ENCODE measurements around the gene SDK1. TPM values are rescaled to one million over a fixed set of nuclear protein-coding genes. Genes with fewer than 3 reads are reported as not detected.
"Not testable (repeated sequence)": the region's sequence is repeated elsewhere in the genome, so short reads cannot be mapped to it uniquely, and the experiment has no call there.

SDK1 gene
- total RNA-seq, 1 donor from 2014 or later = 2.2 TPM

DNA sequence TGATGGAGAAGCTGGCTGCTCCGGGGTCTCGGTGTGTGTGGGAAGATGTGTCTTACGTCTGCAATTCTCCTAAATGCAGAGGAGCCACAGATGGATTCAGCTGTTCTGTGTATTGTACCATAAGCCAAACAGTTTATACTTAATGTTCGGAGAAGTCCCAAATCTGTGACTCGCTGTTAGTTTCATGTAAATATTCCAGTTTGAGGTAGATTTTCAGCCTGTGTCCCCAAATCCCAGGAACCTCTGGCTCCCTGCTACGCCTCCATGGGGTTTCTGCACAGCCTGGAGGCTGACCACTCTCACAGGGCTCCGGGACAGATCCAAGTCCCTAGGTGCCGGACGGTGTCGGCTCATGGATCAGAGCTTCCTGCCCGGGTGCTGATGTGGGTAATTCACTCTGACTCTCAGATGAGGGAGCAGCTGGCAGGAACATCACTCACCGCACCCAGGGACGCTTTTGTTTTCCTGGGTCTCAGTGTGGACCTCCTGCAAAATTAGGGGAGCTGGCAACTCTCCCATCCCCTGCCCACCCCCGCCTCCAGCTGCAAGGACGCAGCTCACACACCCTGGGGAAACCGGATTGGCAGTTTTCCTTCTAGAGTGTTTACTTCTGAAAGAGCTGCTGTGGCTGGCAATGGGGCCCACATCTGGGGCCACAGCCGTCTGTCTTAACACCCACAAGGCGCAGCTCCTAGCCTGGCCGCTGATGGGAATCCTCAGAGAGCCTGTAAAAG lies 960.0 kb downstream of the SDK1 start:
- DNase-seq (no peak), ATAC-seq (ENCODE audit: poor library complexity) (peak; percentile 46)
- intact Hi-C loops (cut with DNase I) = no loop called here

DNA sequence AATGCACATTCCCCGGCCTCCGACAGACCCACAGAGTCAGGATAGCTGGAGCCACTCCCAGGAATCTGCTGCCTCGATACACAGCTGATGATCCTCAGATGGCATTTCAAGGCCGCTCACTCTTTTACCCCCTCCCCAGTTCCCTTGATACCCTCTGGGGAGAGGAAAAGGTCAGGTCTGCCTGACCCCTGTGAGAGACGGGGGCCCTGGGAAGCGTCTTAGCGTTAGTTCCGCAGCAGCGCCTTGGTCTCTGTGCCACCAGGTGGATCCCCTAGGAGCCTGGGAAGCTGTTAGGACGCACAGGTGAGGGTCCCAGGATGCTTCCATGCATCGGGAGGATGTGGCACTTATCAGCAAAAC lies 960.5 kb downstream of the SDK1 start:
- no peak for DNase-seq
- intact Hi-C loops (cut with DNase I) = no loop called here
- ATAC-seq (ENCODE audit: poor library complexity) = no peak

DNA sequence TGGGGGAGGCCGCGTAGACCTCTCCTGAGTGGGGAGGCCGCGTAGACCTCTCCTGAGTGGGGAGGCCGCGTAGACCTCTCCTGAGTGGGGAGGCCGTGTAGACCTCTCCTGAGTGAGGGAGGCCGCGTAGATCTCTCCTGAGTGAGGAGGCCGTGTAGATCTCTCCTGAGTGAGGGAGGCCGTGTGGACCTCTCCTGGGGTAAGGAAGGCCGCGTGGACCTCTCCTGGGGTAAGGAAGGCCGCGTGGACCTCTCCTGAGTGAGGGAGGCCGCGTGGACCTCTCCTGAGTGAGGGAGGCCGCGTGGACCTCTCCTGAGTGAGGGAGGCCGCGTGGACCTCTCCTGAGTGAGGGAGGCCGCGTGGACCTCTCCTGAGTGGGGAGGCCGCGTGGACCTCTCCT lies 963.2 kb downstream of the SDK1 start:
- DNase-seq; intact Hi-C loops (cut with DNase I); ATAC-seq (ENCODE audit: poor library complexity): not testable (repeated sequence)

DNA sequence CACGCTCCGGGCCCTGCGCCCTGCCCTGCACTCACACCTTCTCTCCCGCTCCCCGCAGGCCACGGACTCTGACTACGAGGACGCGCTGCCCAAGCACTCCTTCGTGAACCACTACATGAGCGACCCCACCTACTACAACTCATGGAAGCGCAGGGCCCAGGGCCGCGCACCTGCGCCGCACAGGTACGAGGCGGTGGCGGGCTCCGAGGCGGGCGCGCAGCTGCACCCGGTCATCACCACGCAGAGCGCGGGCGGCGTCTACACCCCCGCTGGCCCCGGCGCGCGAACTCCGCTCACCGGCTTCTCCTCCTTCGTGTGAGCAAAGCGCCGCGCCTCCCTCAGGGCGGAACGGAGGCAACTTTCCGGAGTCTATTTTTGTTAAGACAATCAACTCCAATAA lies 964.0 kb downstream of the SDK1 start:
- no peak for DNase-seq
- intact Hi-C loops (cut with DNase I) = no loop called here
- no peak for ATAC-seq (ENCODE audit: poor library complexity)

DNA sequence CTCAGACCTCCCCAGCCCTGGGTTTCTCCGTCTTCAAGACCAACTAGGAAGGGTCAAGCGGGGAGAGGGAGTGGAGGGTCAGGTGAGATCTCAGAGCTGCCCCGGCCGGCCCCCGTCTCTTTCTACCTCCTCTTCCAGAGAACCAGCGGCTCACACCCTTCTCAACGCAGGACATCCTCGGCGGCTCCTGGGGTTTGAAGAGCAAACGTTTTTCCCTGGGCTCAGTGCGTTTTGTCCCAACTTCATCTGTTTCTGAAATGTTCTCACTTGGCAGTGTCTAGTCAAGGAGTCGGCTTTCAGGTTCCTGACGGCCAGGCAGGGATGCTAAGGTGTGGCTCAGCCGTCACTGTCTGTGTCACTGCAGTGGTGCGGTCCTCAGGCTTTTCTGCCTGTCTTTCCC lies 964.6 kb downstream of the SDK1 start:
- ATAC-seq (ENCODE audit: poor library complexity) = no peak
- intact Hi-C loops (cut with DNase I) = no loop called here

DNA sequence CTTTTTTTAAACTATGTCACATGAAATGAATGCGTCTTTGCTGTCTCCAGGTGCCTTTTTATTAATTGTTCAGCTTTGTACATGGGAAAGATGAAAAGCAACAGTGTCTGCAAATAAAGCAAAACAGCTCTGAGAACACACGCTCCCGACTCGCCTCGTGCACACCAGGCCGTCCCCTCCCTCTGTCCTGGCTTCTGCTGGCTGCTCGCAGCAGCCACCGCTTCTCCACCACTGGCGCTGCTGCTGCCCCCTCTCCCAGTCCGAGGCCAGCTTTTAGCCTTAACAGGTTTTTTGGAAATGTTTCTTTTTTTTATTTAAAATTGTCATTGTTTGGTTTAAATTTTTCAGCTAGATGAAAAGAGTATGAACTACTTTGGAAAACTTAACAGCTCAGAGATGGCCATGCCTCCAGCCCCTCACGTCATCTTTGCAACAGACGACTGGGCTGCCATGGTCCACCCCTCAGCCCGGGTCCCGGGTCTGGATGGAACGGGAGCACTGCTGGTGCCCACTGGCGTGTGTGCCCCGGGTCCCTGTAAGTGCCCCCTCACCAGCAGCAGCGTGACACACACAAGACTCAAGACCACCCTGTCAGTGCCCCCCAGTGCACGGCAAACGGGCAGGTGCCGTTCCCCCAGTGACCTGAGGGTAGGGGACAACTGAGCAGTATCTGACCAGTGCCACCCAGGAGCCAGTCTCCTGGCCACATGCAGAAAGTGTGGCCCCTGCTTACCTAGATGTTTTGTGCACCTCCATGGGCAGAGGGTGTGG lies 965.4 kb downstream of the SDK1 start:
- intact Hi-C loops (cut with DNase I) = no loop called here
- ATAC-seq (ENCODE audit: poor library complexity) = no peak
- DNase-seq = no peak

More for the DNA sequence above, 964.6 kb downstream of the SDK1 start:
- DNase-seq = no peak

DNA sequence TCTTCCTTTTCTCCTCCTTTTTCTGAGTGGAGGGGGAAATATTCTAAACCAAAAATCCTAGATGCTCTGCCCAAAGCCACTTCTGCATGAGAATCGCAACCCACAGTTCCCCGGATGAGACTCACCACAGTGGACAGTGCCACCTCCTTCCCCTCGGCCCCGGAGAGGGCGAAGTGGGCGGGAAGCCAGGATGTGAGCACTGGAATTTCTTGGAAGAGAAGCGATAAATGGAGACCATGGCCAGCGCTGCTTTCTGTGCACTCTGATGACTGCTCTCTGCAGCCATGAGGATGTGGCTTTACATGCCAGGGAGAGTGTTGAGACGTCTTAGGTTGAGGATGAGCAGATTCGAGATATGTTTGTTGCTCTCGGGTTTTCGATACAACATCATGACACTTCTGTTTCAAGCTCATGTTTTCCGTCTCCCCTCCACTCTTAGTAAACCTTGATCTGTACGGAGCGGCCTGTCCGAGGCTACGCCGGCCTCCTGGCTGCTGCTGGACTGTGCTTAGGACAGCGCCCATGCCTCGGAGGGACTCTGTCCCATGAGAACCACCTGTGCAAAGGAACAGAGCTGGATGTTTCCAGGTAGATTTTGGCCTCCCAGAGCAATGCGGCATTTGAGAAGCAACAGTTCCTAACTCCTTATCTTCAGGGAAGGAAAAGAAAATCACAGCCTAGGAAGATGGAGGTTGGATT lies 966.4 kb downstream of the SDK1 start:
- intact Hi-C loops (cut with DNase I) = no loop called here
- no peak for ATAC-seq (ENCODE audit: poor library complexity)
- DNase-seq = no peak

DNA sequence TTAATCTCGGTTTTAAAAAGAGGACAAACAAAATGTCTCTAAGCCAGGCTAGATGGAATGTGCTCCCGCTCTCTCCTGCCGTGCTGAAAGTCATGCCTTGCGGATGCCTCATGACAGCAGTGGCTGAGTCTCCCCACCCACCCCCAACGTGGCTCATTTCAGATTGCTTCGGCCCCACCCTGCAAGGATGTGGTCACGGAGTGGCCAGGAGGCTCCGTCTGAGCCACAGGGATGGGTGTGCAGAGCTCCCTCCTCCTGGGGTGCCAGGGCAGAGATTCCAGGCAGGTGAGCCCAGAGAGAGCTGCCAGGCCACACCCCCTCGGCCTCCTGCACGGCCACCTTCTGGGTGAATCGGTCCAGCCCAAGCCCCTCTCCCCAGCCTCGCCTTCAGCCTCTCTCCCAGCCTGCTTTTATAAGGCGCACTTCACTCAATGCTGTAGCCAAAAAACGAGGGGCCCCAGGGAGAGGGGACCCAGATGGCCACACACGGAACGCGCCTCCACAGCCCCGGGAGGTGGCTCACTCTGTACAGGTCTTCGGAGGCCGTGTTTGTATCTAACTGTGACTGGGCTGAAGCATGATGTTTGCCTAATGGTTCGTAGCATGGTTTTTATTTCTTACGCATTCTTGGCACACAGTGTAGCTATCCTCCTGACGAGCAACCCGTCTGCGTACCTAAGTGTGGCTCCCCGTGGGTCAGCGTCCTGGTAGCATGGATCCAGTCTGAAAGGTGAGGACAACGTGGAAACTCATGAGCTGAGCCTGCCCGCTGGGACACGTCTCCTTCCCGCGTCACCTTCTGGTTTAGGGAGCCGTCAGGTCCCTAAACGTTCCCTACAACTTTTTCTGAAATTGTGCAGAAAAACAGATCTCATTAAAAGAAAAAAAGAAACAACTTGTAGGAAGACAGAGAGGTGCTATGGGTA lies 967.3 kb downstream of the SDK1 start:
- no peak for ATAC-seq (ENCODE audit: poor library complexity)
- intact Hi-C loops (cut with DNase I) = no loop called here
- no peak for DNase-seq

DNA sequence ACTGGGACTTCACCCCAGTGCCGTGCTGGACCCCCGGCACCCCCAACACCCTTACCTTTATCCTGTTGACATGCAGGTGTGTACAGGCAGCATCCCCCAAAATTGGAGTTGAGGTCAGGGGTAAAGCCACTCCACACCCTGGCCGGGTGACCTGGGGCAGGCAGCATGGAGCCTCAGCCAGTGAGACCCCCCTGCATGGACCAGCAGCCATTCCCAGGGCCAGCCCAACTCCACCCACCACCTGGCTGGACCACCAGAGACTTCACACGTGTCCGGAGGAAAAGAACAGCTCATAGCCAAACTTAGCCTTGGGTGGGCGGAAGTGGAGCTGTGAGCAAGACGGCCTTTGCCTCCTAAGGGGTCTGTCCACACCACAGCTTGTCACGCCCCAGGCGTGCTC lies 968.0 kb downstream of the SDK1 start:
- intact Hi-C loops (cut with DNase I) = no loop called here

DNA sequence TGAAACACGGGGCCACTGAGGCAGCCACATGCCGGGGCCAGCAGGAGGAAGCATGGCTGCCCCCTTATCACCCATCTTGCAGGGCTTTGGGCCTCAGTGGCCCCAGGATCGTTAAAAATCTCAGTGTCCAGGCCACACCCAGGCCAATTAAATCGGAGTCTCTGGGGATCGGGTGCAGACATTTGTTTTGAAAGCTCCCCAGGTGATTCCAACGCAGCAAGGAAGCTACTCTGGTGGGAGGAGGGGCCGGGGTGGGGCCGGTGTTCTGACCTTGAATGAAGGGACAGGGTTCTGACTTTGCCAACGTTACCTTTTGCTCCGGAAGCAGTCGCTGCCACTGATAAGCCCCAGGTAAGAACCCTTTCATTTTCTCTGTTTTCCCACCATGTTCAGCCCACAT lies 968.7 kb downstream of the SDK1 start:
- intact Hi-C loops (cut with DNase I) = no loop called here
- no peak for DNase-seq
- ATAC-seq (ENCODE audit: poor library complexity) = no peak

More for the DNA sequence above, 968.0 kb downstream of the SDK1 start:
- ATAC-seq (ENCODE audit: poor library complexity) (no peak), DNase-seq (no peak)

DNA sequence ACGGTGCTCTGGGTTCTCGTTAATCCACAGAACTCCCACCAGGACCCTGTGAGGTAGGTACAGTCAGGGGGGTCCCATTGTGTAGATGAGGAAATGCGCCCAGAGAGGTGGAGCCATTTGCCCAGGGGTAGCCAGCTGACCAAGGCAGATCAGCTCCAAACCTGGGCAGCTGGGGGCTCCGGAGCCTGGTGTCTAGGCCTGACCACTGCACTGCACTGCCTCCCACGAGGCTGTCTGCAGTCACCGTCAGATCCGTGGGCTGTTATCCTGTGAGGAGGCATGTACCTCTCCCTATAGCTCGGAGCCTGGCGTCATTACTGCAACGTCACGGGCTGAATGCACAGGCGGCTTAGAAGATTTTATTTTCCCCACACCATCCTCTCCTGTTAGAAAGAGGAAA lies 969.2 kb downstream of the SDK1 start:
- no peak for ATAC-seq (ENCODE audit: poor library complexity)
- no peak for DNase-seq
- intact Hi-C loops (cut with DNase I) = no loop called here

DNA sequence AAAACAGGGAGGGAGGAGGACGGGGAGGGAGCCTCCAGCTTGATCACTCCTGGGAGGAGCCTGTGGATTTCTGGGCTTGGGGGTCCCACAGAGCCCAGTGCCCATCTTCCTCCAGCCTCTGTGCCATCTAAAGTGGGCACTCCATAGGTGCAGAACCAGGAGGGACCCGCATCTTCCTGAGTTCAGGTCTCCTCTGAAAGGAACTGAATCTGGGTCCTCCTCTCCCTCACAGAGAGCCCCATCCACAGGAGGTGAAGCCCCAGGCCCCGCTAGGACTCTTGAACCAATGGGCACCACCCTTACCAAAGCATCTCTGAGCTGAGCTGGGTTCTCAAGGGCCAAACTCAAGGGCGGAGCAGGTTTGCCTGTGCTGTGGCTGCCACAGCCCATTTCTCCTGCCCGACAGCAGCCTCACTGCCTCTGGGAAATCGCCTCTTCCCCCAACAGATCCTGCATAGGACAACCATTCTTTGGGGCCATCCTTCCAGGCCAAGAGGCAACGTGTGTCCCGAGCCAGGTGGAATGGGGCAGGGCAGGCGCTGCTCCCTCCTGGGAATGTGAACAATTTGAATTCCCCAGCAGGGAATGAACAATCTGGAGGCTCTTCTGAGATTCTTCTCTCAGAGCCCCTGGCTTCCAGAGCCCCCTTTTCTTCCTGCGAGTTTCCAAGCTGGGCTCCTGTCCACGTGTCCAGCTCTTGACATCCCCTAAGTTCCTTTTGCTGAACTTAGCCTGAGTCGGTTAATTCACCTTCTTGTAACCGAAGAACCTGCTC lies 970.1 kb downstream of the SDK1 start:
- DNase-seq (no peak), ATAC-seq (ENCODE audit: poor library complexity) (no peak)
- intact Hi-C loops (cut with DNase I) = no loop called here

DNA sequence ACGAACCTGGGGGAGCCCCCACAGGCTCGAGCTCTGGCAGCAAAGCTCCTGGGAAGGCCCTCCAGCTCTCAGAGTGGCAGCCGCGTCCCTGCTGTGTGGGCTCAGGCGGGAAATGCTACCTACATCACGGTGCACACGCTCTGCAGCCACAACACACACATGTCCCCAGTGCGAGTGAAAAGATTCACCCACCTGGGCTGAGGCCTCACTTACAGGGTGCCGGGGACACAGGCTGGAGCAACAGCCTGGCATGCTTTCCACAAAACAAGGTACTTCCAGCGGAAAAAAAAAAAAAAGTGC lies 970.6 kb downstream of the SDK1 start:
- DNase-seq (no peak), ATAC-seq (ENCODE audit: poor library complexity) (no peak)
- intact Hi-C loops (cut with DNase I) = no loop called here

DNA sequence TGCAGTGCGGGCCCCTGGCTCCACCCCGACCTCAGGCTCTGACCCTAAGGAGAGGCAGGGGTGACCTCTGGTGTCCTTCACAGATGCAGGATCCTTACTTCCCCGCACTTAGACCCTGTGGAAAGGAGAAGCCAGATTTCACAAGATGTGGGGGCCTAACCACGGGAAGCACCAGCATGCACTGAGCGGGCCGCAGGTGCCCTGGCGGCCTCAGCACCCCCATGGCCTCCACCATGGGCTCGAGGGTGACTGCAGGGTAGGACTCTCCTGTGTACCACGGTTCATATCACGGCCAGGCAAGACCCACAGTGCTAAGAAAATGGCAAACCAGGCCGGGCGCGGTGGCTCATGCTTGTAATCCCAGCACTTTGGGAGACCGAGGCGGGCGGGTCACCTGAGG lies 971.1 kb downstream of the SDK1 start:
- intact Hi-C loops (cut with DNase I) = no loop called here
- no peak for ATAC-seq (ENCODE audit: poor library complexity)
- DNase-seq = no peak

DNA sequence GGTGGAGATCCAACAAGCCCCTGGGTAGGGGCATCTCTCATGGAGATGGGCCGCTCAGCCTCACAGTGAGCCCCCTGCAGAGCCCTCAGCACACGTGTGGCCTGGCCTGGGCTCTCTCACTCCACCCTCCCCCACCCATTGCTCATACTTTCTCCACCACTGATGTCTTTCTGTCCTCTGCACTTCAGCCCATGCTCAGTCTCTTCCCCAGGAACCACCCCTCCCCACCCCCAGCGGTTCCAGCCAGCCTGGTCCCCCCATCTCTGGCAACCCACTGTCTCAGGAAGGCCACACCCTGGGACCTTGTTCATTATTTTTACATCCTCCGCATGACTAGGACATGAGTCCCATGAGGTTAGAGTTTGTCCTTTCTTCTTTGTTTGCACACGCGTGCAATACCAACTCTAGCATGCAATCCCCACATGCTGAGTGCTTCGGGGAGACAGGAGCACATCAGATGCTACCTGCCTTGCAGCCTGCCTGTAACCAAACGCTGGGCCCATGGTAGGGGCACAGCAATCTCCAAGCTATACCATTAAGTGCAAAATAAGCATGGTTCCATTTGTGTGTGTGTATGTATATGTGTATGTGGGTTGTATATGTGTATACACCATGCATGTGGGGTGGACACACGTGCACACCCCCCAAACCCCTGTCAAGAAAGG lies 972.6 kb downstream of the SDK1 start:
- DNase-seq = no peak
- intact Hi-C loops (cut with DNase I) = no loop called here
- no peak for ATAC-seq (ENCODE audit: poor library complexity)

DNA sequence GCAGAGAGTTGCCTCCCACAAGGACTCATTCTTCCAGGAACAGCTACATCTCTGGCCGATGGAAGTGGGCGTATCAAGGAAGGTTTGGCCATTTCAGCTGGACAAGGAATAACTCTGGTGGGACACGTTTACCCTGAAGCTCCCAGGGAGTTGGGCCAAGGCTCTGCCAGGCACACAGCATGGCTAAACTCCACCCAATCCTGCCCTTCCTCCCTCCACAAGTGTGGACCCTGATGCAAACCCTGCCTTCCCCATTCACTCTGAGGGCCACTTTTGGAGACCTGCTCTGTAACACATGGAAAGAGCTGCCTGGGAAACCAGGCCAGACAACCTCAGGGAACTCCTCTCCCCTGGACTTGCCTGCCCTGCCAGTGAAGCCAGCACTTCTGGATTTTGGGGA lies 973.2 kb downstream of the SDK1 start:
- ATAC-seq (ENCODE audit: poor library complexity) (no peak), DNase-seq (no peak)
- intact Hi-C loops (cut with DNase I) = no loop called here

DNA sequence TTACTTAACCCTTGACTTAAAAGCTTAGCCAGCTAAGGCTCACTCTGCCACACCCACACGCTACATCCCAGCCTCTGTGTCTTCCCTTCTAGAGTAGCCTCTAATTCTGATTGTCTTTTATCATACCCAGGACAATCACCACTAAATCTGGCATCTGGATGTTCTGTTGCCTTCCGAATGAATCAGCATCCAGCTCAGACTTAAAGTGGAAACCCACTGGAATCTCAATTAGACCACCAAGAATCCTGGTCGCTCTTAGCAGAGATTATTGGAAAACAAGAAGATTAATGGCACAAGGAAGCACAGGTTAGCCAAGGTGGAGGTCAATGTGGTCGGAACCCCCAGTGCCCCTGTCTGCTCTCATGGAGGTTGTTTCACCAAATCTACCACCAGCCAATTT lies 976.9 kb downstream of the SDK1 start:
- ATAC-seq (ENCODE audit: poor library complexity) (no peak), DNase-seq (no peak)

DNA sequence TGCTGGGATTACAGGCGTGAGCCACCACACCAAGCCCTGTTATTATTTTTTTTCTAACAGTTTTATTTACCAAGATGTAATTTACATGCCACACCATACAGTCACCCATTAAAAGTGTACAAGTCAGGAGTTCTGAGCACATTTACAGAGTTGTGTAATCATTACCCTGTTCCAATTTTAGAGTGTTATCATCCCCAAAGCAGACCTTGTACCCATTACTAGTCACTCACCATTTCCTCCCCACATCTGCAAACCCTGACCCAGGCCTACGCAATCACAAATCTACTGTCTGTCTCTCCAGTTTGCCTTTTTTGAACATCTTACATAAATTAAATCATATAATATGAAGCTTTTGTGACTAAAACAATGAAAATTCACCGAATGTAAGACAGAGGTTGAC lies 978.2 kb downstream of the SDK1 start:
- DNase-seq = no peak
- ATAC-seq (ENCODE audit: poor library complexity) = no peak
- intact Hi-C loops (cut with DNase I) = no loop called here

More for the DNA sequence above, 976.9 kb downstream of the SDK1 start:
- intact Hi-C loops (cut with DNase I) = no loop called here

Data from Right ventricle myocardium superior (tissue), 1 donor.